COR-L47 (cell line): ENCODE results near the gene MACC1.

Source experiments
- DNase-seq: peaks from one replicate; lab custom pipeline; 2025; lab: John Stamatoyannopoulos, UW

MACC1 gene

DNA sequence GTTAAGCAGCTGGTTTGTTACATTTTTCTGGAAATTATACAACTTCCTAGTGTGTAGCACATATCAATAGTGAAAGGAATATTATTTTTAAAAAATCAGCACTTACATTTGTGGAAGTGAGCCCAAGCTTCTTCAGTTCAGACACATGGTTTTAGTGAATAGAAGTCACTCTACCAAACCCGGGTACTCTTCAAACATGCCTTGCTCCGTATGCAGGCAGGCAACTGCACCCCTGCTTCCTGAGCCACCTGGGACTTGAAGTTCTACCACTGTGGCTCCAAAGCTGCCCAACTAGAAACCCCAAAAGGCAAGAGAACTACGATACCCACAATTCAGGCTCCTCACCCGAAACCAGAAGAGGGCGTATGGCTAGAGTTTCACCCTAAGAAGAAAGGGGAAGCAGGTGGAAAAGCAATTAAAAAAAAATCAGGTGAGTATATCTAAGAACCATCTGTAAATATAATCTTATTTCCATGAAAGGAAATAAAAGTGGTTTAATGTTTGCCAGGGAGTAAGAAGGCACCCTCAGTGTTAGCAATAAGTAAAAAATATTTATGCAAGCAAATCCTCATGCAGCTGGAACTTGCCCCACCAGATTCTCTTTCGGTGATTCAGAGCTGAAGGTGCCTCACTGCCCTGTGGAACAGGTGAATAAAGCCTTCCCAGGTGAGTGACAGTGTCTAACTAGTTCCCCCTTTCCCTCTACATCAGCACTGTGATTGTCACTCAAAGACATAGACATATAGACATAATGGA is at the start of gene MACC1:
Gene MACC1, minus strand, starts transcription at position 192 of the 756 bp plus-strand sequence. CDS start 55,522 bp downstream, outside the sequence.
- peak; percentile 55 for DNase-seq

DNA sequence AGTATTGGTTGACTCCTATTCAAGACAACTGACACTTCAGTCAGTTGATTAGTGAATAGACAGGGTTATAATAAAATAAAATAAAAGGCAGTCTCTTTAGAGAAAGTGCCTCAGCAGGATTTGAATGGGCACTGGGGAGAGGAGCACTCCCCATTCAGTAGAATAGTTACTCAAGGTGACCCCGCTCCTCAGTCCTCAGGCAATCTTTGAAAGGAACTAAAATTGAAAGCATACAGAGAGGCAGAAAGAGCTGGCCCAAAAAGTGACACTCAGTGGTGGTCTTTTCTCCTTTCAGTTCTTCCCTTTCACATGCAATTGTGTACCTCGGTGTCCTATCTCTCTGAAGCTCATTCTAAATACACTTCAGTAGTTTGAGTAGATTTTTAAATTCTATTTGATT is 47.4 kb upstream of the MACC1 start:
- DNase-seq, result no peak

GRCh38 chr7:20260223-20260622 is 43.0 kb upstream of the MACC1 start:
- no peak for DNase-seq

GRCh38 chr7:20257212-20257611 is 40.0 kb upstream of the MACC1 start:
- DNase-seq, result no peak

GRCh38 chr7:20249920-20250319 is 32.7 kb upstream of the MACC1 start:
- no peak for DNase-seq

DNA sequence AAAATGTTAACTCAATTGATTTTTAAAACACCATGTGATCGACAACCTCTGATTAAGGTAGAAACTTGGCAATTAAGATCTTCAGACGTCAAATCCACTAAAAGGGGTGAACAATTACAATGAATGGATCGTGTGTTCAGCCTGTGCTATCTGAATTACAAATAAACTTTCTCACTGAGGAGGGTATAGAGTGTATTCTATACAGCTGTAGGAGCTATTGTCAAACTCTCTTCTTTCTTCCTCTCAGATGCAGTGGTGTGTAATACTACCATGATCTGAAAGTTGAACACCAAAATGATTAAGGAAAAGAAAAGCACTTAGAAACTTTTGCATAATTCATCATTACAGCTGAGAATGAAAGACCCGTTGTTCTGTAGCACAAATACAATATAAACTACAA is 32.2 kb upstream of the MACC1 start:
- DNase-seq, result no peak

GRCh38 chr7:20246236-20246635 is 29.1 kb upstream of the MACC1 start:
- DNase-seq, result no peak

DNA sequence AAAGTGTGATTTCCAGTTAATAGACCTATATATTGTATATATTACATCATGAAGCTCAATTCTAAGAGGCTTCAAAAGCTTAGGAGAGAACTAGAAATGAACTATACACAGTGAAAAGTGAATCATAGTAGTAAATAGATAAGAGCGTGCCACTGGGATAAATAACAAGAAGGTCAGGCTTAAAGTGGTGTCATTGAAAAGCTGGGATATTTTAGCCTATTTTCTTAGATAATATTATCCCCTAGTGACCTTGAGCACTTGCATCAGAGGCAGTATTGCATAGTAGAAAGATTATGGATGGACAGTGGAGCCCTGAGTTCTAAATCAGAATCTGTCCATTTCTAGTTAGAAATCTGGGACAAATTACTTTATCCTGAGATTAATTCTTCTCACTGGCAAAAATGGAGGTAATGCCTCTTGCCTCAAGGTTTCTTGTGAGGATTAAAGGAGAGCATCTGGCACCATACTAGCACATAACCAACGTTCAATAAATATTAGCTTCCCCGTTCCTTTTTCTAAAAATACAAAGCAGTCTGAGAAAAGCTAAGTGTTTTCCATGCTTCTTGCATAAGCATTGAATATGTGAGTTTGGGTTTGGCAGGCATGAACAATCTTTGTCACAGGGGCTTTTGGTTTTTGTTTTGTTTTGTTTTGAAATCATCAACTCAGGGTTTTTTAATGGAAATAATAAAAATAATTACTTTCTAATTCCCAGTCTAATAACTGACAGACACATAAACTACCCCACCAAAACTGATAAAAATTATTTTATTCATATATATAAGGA is 27.3 kb upstream of the MACC1 start:
- DNase-seq, result no peak

DNA sequence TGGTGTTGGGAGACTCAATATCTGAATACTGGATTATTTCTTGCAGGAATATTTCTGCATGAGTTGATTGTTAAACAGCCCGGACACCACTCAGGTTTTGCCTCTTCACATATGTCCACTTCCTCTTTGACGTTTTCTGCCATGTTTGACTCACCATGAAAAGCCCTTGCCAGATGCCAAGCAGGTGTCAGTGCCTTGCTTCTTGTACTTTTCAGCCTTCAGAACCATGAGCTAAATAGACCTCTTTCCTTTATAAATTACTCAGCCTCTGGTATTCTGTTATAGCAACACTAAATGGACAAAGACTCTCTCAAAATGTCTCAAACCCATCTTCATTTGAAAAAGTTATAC is 24.7 kb upstream of the MACC1 start:
- no peak for DNase-seq

DNA sequence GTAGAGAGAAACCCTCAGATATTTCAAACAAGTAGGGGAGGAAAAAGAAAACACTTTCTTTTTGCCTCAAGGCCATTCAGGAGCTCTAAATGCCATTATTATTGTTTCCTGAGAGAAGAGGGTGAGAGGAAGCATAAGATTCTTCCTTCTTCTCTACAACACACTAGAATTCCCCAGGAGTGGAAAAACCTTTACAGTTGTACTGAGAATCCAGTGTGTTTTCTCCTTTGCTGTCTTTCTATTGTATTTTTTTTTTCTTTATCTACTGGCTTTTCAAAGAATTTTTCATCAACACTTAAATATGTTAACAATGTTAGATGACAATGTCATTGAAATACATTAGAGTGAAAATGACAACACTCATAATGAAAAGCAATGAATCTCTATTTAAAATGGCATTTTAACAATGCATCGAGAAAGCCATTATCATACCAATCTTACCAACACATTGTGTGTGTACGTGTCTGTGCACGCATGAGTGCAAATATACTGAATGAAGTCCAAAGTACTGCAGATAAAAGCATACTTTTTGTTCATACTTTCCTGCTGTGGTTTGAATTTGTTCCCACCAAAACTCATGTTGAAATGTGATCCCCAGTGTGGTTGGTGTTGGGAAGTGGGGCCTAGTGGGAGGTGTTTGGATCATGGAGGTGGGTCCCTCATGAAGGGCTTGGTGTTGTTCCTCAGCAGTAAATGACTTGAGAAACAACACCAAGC is 24.2 kb upstream of the MACC1 start:
- DNase-seq, result no peak

GRCh38 chr7:20240080-20240926 is 23.1 kb upstream of the MACC1 start:
- no peak for DNase-seq

DNA sequence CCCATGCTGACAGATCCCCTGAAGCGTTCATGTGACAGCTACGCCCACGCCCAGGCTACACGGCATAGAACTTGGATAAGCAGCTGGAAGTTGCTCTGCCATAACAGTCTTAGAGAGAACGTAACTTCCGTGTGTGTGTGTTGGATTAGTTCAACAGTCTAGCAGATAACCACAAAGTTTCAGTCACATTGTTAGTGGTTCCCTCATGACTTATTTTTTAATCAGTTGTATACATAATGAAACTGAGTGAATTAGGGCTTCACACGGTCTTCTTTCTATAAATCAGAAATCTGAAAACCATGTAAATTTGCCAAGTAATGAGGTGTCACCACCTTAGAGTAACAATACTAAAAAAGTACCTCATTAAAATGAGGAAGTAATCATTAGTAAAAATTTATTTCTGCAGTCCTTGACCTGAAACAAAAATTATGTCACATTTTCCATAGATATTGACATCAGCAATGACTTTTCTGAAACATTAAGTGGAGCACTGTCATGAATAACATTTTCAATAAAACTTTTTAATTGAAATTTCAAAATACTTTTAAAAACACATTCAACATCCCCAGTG is 21.7 kb upstream of the MACC1 start:
- no peak for DNase-seq

DNA sequence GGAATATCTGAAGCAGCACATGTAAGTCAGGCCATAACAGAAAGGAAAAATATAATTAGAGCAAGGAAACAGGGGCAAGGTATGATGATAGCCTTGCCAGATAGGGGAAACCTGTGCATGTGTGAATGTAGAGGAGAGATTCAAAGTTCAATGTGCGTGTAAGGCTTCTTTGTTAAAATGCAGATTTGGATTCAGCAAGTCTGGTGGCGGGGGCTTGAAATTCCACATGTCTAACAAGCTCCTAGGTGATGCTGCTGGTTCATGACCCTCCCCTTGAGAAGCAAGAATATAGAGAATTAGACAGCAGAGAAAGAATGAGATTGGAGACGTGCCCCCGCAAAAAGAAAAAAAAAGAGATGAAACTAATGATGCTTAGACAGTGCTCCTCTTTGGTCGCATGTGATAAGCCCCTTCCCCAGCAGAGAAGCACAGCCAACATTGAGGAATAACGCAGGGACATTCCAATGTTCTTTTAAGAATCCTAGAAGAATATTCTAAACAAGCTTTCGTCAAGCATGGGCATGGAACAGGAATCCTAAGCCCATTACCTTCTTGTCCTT is 21.1 kb upstream of the MACC1 start:
- no peak for DNase-seq

GRCh38 chr7:20237464-20238193 is 20.4 kb upstream of the MACC1 start:
- DNase-seq, result no peak

DNA sequence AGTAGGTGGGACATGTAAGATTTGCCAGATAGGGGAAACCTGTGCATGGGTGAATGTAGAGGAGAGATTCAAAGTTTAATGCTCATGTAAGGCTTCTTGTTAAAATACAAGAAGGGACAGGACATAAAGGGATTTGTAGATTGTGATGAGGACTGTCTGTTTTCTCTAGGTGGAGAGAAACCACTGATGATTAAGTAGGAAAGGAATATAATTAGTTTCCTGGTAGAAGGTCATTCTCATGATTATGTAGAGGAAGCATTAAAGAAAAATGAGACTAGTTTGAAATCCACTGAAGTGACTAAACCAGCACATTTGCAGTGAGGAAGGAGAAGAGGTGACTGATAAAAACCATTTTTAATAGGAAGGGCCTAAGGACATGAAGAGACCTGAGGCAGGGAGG is 19.6 kb upstream of the MACC1 start:
- DNase-seq, result no peak

DNA sequence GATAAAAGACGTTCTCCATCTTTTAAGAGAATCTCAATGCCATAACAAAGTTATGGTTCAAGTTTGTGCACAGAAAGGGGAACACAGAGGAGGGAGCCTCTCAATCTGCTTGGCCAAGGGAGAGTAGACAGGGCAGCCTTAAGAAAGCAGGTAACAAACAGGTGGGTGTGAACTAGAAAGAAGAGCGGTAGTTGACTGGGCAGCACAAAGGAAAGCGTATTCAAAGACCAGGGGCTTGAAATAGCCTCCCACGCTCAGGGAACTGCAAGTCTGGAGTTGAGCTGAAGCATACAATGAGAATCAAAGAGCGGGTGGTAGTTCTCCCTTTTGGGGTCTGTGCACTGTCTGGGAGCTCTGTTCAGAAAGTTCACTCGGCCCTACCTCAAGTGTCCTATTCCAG is 18.9 kb upstream of the MACC1 start:
- no peak for DNase-seq

GRCh38 chr7:20235288-20235687 is 18.1 kb upstream of the MACC1 start:
- DNase-seq, result no peak

DNA sequence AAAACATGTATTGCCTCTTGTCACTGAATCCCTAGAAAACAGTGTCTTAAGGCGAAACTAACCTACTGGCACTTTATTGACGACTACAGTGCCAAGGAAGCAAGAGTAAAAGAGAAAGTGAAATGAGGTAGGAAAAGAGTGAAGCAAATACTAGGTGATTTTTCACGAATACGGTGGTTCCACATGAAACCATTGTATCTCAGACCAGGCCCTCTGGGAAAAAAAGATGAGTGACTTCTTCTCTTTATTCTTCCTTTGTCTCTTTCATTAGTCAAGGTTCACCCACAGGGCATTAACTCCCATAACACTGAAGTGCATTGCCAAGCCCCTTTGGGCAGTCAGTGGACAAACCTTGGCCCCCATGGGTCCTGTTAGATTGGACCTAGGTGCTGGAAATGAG is 16.2 kb upstream of the MACC1 start:
- DNase-seq, result no peak

DNA sequence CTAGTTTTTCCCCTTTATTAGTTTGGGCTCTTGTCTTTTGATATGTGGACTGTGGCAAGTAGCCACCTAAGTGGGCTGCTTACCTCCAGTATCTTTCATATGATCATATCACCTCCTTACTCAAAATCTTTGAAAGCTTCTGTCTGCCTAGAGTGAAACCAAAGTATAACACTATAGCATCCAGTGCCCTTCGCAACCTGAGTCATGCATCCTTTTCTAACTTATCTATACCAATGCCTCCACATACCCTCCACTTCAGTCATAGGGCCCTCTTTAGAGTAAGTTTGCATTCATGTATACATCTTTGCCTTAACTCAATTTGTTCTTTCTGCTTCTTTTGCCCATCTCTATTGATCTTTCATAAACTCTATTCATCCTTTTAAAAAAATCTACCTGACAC is 15.7 kb upstream of the MACC1 start:
- DNase-seq, result no peak

DNA sequence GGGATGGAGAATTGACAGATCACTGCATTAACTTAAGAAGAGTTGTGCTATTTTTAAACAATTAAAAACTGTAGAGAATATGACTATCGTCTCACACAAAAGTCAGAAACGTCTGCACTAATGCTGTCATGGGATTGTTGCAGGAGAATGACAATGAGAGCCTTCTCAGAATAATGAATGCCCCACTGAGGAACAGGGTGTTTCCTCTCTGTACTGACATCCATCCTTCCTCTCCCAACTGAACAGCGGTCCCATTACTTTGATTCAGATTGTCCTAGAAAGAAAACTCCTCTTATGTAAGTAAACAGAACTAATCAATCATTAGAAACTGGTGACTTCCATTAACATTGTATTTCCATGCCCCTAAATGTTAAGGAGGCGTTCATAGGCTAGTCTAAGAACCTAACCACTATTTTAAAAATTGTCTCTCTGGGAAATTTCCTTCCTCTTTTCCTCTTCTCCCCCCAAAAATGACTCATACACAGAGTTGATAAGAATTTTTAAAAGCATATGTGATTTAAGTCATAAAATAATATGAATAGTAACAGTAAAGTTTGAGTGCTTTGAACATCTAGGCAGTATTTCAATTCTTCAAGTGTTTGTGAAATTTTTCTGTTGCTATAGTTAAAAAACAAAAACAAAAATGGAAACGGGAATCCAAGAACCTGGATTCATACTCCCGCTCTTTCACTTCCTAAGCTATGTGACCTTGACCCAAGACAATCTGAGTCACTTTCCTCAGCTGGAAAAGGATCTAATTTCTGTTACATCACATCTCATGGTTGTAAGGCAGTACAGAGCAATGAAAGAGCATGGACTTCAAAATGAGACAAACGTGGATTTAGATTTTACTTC is 12.7 kb upstream of the MACC1 start:
- DNase-seq, result no peak
